ENCODE data around the gene POC1B. TPM values are rescaled to one million over a fixed set of nuclear protein-coding genes. Genes with fewer than 3 reads are reported as not detected.

POC1B gene
- 28.5 TPM for total RNA-seq

GRCh38 chr12:89525824-89526770 lies at the start of gene POC1B:
TSS of gene POC1B (minus strand) at chr12:89526047. CDS start at chr12:89525895, 152 bp downstream.
- intact Hi-C loops (cut with DNase I) = loop anchor here (10.0 kb wide), 1 partner anchor 511 kb away; no protein-coding TSS in a partner anchor
- peak; percentile 92 for ATAC-seq

GRCh38 chr12:89575374-89575773 lies 49.5 kb upstream of the POC1B start:
- intact Hi-C loops (cut with DNase I) = no loop called here
- no peak for DNase-seq (ENCODE audit: low spot score)
- no peak for ATAC-seq

More at GRCh38 chr12:89525824-89526770, at the start of gene POC1B:
- peak; percentile 87 for DNase-seq (ENCODE audit: low spot score)

GRCh38 chr12:89574736-89575208 lies 48.9 kb upstream of the POC1B start:
- ATAC-seq (no peak), DNase-seq (ENCODE audit: low spot score) (no peak)
- intact Hi-C loops (cut with DNase I) = no loop called here

GRCh38 chr12:89573051-89573810 lies 47.4 kb upstream of the POC1B start:
- no peak for ATAC-seq
- no peak for DNase-seq (ENCODE audit: low spot score)
- intact Hi-C loops (cut with DNase I) = no loop called here

GRCh38 chr12:89571491-89572195 lies 45.8 kb upstream of the POC1B start:
- no peak for DNase-seq (ENCODE audit: low spot score)
- no peak for ATAC-seq
- intact Hi-C loops (cut with DNase I) = no loop called here

GRCh38 chr12:89568484-89568883 lies 42.6 kb upstream of the POC1B start:
- no peak for DNase-seq (ENCODE audit: low spot score)
- ATAC-seq = no peak
- intact Hi-C loops (cut with DNase I) = no loop called here

- intact Hi-C loops (cut with DNase I) = no loop called here
- DNase-seq (ENCODE audit: low spot score) = no peak
- ATAC-seq = no peak
Observed at GRCh38 chr12:89567691-89568239, 41.9 kb upstream of the POC1B start.

- intact Hi-C loops (cut with DNase I) = no loop called here
- ATAC-seq (no peak), DNase-seq (ENCODE audit: low spot score) (no peak)
Observed at GRCh38 chr12:89566615-89567014, 40.8 kb upstream of the POC1B start.

- ATAC-seq = no peak
- intact Hi-C loops (cut with DNase I) = no loop called here
- DNase-seq (ENCODE audit: low spot score) = no peak
Observed at GRCh38 chr12:89565002-89565401, 39.2 kb upstream of the POC1B start.

GRCh38 chr12:89559753-89560152 lies 33.9 kb upstream of the POC1B start:
- intact Hi-C loops (cut with DNase I) = no loop called here
- ATAC-seq = no peak
- DNase-seq (ENCODE audit: low spot score) = no peak

- ATAC-seq = no peak
- intact Hi-C loops (cut with DNase I) = no loop called here
- DNase-seq (ENCODE audit: low spot score) = no peak
Observed at GRCh38 chr12:89556976-89557375, 31.1 kb upstream of the POC1B start.

GRCh38 chr12:89552376-89552775 lies 26.5 kb upstream of the POC1B start:
- no peak for DNase-seq (ENCODE audit: low spot score)
- ATAC-seq = no peak
- intact Hi-C loops (cut with DNase I) = no loop called here

- no peak for DNase-seq (ENCODE audit: low spot score)
- no peak for ATAC-seq
- intact Hi-C loops (cut with DNase I) = no loop called here
Observed at GRCh38 chr12:89551747-89552146, 25.9 kb upstream of the POC1B start.

GRCh38 chr12:89547101-89547500 lies 21.3 kb upstream of the POC1B start:
- ATAC-seq (no peak), DNase-seq (ENCODE audit: low spot score) (no peak)
- intact Hi-C loops (cut with DNase I) = loop anchor here (5.0 kb wide), 1 partner anchor 570 kb away; no protein-coding TSS in a partner anchor

- DNase-seq (ENCODE audit: low spot score) (no peak), ATAC-seq (no peak)
- intact Hi-C loops (cut with DNase I) = loop anchor here (5.0 kb wide), 1 partner anchor 571 kb away; no protein-coding TSS in a partner anchor
Observed at GRCh38 chr12:89546151-89546550, 20.3 kb upstream of the POC1B start.

GRCh38 chr12:89544681-89545184 lies 18.9 kb upstream of the POC1B start:
- peak; percentile 57 for DNase-seq (ENCODE audit: low spot score)
- intact Hi-C loops (cut with DNase I) = loop anchor here (5.0 kb wide), 1 partner anchor 573 kb away; no protein-coding TSS in a partner anchor
- ATAC-seq = peak; percentile 55

- ATAC-seq (no peak), DNase-seq (ENCODE audit: low spot score) (no peak)
- intact Hi-C loops (cut with DNase I) = no loop called here
Observed at GRCh38 chr12:89544022-89544421, 18.2 kb upstream of the POC1B start.

GRCh38 chr12:89542912-89543592 lies 17.2 kb upstream of the POC1B start:
- ATAC-seq (peak; percentile 88), DNase-seq (ENCODE audit: low spot score) (peak; percentile 75)
- intact Hi-C loops (cut with DNase I) = no loop called here
